Testis (tissue), 2 donors: Measurements from ENCODE around the gene KLHL1.

Experiments used
- CTCF ChIP-seq, 3 experiments: fragments of 450-650 bp in 2 of 3; fragments of 200-600 bp in 1 of 3; sonication (generic) in 1 of 3; IDR thresholded peaks; one replicate each; pipeline ENCODE4 v1.5.1; 2016 to 2019; ENCODE audit warnings: antibody characterized with exemption in 3 of 3, mild to moderate bottlenecking in 2 of 3, moderate library complexity in 1 of 3
- POLR2A ChIP-seq: fragments of 450-650 bp; IDR thresholded peaks from one replicate; pipeline ENCODE4 v1.6.1; 2017; ENCODE audit warnings: antibody characterized with exemption, mild to moderate bottlenecking, moderate library complexity

- TF ChIP-seq POLR2A, result no peak
- TF ChIP-seq CTCF (IDR thresholded peaks at IDR 0.05), result no peak
Observed at GRCh38 chr13:69951412-69951811, 156.8 kb downstream of the KLHL1 start.
